ENCODE measurements around the gene ITSN2.

GRCh38 chr2:24206714-24207113, 153.6 kb downstream of the ITSN2 start:
- TF ChIP-seq, protein P1, sequence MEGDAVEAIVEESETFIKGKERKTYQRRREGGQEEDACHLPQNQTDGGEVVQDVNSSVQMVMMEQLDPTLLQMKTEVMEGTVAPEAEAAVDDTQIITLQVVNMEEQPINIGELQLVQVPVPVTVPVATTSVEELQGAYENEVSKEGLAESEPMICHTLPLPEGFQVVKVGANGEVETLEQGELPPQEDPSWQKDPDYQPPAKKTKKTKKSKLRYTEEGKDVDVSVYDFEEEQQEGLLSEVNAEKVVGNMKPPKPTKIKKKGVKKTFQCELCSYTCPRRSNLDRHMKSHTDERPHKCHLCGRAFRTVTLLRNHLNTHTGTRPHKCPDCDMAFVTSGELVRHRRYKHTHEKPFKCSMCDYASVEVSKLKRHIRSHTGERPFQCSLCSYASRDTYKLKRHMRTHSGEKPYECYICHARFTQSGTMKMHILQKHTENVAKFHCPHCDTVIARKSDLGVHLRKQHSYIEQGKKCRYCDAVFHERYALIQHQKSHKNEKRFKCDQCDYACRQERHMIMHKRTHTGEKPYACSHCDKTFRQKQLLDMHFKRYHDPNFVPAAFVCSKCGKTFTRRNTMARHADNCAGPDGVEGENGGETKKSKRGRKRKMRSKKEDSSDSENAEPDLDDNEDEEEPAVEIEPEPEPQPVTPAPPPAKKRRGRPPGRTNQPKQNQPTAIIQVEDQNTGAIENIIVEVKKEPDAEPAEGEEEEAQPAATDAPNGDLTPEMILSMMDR (IDR thresholded peaks at IDR 0.05) = no peak
- TF ChIP-seq POLR2AphosphoS5 (IDR thresholded peaks at IDR 0.05; ENCODE audit: insufficient read depth in 1 of 2, low read depth in 1 of 2) = no peak
- TF ChIP-seq POLR2A (IDR thresholded peaks at IDR 0.05) = no peak
